ENCODE measurements around the gene DECR2. TPM values are rescaled to one million over a fixed set of nuclear protein-coding genes. Genes with fewer than 3 reads are reported as not detected.

Gene DECR2
- total and polyA plus RNA-seq, 2 of the 13 experiments (the other 11 are each of a cell fraction or from before 2014, with no cell fraction given) = 36.3 to 44.6 TPM

GRCh38 chr16:404971-405486, 3.3 kb downstream of the DECR2 start (continued):
- peak; percentile 56; the same call in 1 of the 2 replicates for TF ChIP-seq MYPOP (CRISPR knock-in tag; IDR thresholded peaks at IDR 0.05)
- TF ChIP-seq FOSL1 (CRISPR knock-in tag; IDR thresholded peaks at IDR 0.05; ENCODE audit: borderline replicate concordance) = no peak
- TF ChIP-seq ISX (CRISPR knock-in tag; conservative IDR thresholded peaks at IDR 0.05) = no peak
- 0 out of 2 replicates have a peak, but pooled peaks have one; percentile 30 for TF ChIP-seq ZNF772 (CRISPR knock-in tag; IDR thresholded peaks at IDR 0.05)
- TF ChIP-seq TBX3 (IDR thresholded peaks at IDR 0.05; ENCODE audit: borderline replicate concordance) = no peak
- peak; percentile 89 for TF ChIP-seq PATZ1 (CRISPR knock-in tag; IDR thresholded peaks at IDR 0.05)
- peak; percentile 21; the same call in 1 of the 2 replicates for TF ChIP-seq PHF8 (CRISPR knock-in tag; IDR thresholded peaks at IDR 0.05)
- TF ChIP-seq ATF7-NPFF (CRISPR knock-in tag; IDR thresholded peaks at IDR 0.05; ENCODE audit: low read depth) = no peak; the same call in 1 of the 2 replicates
- TF ChIP-seq ZNF317 (CRISPR knock-in tag; IDR thresholded peaks at IDR 0.05) = no peak
- no peak for TF ChIP-seq YEATS4 (CRISPR knock-in tag; IDR thresholded peaks at IDR 0.05; ENCODE audit: borderline replicate concordance)
- TF ChIP-seq CBFB (CRISPR knock-in tag; IDR thresholded peaks at IDR 0.05) = no peak
- TF ChIP-seq ZNF615 (CRISPR knock-in tag; IDR thresholded peaks at IDR 0.05; ENCODE audit: borderline replicate concordance) = no peak
- 0 out of 2 replicates have a peak, but pooled peaks have one; percentile 15 for TF ChIP-seq ZNF639 (CRISPR knock-in tag; conservative IDR thresholded peaks at IDR 0.05)
- no peak for TF ChIP-seq GATAD2A (CRISPR knock-in tag; IDR thresholded peaks at IDR 0.05)
- peak; percentile 81 for TF ChIP-seq GFI1 (CRISPR knock-in tag; IDR thresholded peaks at IDR 0.05; ENCODE audit: borderline replicate concordance)
- TF ChIP-seq NR0B2 (CRISPR knock-in tag; IDR thresholded peaks at IDR 0.05) = no peak
- no peak for TF ChIP-seq EP300 (IDR thresholded peaks at IDR 0.05; ENCODE audit: low read depth in 2 of 2, low read length in 2 of 2)
- TF ChIP-seq EP300 (CRISPR knock-in tag; IDR thresholded peaks at IDR 0.05; ENCODE audit: borderline replicate concordance) = no peak
- TF ChIP-seq PAX8 (CRISPR knock-in tag; IDR thresholded peaks at IDR 0.05; ENCODE audit: borderline replicate concordance) = no peak
- TF ChIP-seq ZKSCAN1 (IDR thresholded peaks at IDR 0.05; ENCODE audit: low read length) = no peak
- no peak for TF ChIP-seq ZNF34 (CRISPR knock-in tag; IDR thresholded peaks at IDR 0.05; ENCODE audit: borderline replicate concordance)
- peak; percentile 45; the same call in 1 of the 2 replicates for TF ChIP-seq KDM2A (CRISPR knock-in tag; IDR thresholded peaks at IDR 0.05; ENCODE audit: borderline replicate concordance, low read depth)
- TF ChIP-seq NKX3-1 (CRISPR knock-in tag; IDR thresholded peaks at IDR 0.05) = no peak
- 0 out of 2 replicates have a peak, but pooled peaks have one; percentile 1 for TF ChIP-seq ZNF12 (CRISPR knock-in tag; IDR thresholded peaks at IDR 0.05)
- TF ChIP-seq XRCC5 (optimal IDR thresholded peaks at IDR 0.05; ENCODE audit: low read length) = no peak
- TF ChIP-seq MYC (CRISPR knock-in tag; IDR thresholded peaks at IDR 0.05; ENCODE audit: borderline replicate concordance) = no peak
- no peak for TF ChIP-seq MLLT10 (CRISPR knock-in tag; IDR thresholded peaks at IDR 0.05)

Measured in HepG2 (cell line).